IMR-90 (cell line): ENCODE results near the gene ATP5F1B. TPM values are rescaled to one million over a fixed set of nuclear protein-coding genes. Genes with fewer than 3 reads are reported as not detected.

Experiments
- ATAC-seq: fragments of 200-7000 bp; cut with Tn5 transposase; 2 replicates; pipeline ENCODE4 v1.9.1; 2020; ENCODE audit warnings: low read depth, mild to moderate bottlenecking, moderate library complexity
- BruUV-seq: library from RNA; stranded (reverse); fragments of 400-500 nt; replicated peaks from 2 replicates; lab custom pipeline; 2021; lab: Mats Ljungman, UMichigan
- CTCF ChIA-PET: fragments of 300-600 bp; formaldehyde crosslinking; extraction: SDS; loops from one replicate; lab custom pipeline; 2021; ENCODE audit warnings: antibody characterized with exemption; lab: Yijun Ruan, JAX
- POLR2A ChIA-PET: fragments of 300-600 bp; sonication (Branson Sonifier 250); formaldehyde crosslinking; loops from one replicate; lab custom pipeline; 2022; ENCODE audit warnings: antibody characterized with exemption; ENCODE audit not compliant: unreplicated experiment; lab: Charles Lee
- DNase-seq: peaks from one replicate; pipeline ENCODE4 v3.0.0; 2013
- H2AFZ ChIP-seq: replicated peaks from 2 replicates; pipeline ENCODE3; 2013; ENCODE audit warnings: low read length, mild to moderate bottlenecking; ENCODE audit not compliant: poor library complexity
- H2AK5ac ChIP-seq: 2 replicates; pipeline ENCODE4 v1.6.1; 2013; ENCODE audit warnings: low read depth, low read length, inconsistent platforms
- H2AK9ac ChIP-seq: replicated peaks from 2 replicates; pipeline ENCODE3; 2013; ENCODE audit warnings: mild to moderate bottlenecking, low read depth, low read length, moderate library complexity; ENCODE audit not compliant: poor library complexity
- H2BK120ac ChIP-seq: 2 replicates; pipeline ENCODE4 v1.6.1; 2013; ENCODE audit warnings: low read depth, low read length, inconsistent platforms
- H2BK15ac ChIP-seq: 3 replicates; pipeline ENCODE4 v1.6.1; 2013; ENCODE audit warnings: low read depth, low read length, inconsistent platforms
- H2BK20ac ChIP-seq: 2 replicates; pipeline ENCODE4 v1.6.1; 2013; ENCODE audit warnings: low read depth, mild to moderate bottlenecking, inconsistent platforms, low read length, moderate library complexity
- H2BK5ac ChIP-seq: 2 replicates; pipeline ENCODE4 v1.6.1; 2013; ENCODE audit warnings: mild to moderate bottlenecking, low read depth, low read length, inconsistent platforms; ENCODE audit not compliant: poor library complexity, severe bottlenecking
- H3K14ac ChIP-seq: replicated peaks from 2 replicates; pipeline ENCODE4 v1.6.1; 2013; ENCODE audit warnings: low read depth, low read length, inconsistent platforms
- H3K18ac ChIP-seq: 2 replicates; pipeline ENCODE4 v1.6.1; 2013; ENCODE audit warnings: low read depth, low read length, control low read depth
- H3K23ac ChIP-seq: 2 replicates; pipeline ENCODE4 v1.6.1; 2013; ENCODE audit warnings: low read depth, low read length, inconsistent platforms
- H3K27ac ChIP-seq: 2 replicates; pipeline ENCODE4 v1.5.1; 2013; ENCODE audit warnings: mild to moderate bottlenecking, control low read depth, low read length; ENCODE audit not compliant: insufficient read depth
- H3K27me3 ChIP-seq: 2 replicates; pipeline ENCODE4 v1.6.1; 2013; ENCODE audit warnings: low read length; ENCODE audit not compliant: control insufficient read depth, insufficient read depth
- H3K36me3 ChIP-seq: 2 replicates; pipeline ENCODE4 v1.6.1; 2013; ENCODE audit warnings: low read length, mixed read lengths; ENCODE audit not compliant: control insufficient read depth, insufficient read depth
- H3K4ac ChIP-seq: 2 replicates; pipeline ENCODE4 v1.6.1; 2013; ENCODE audit warnings: low read depth, low read length, inconsistent platforms
- H3K4me1 ChIP-seq: 2 replicates; pipeline ENCODE4 v1.6.1; 2013; ENCODE audit warnings: low read length, mixed read lengths; ENCODE audit not compliant: control insufficient read depth, insufficient read depth
- H3K4me2 ChIP-seq: 2 replicates; pipeline ENCODE4 v1.6.1; 2013; ENCODE audit warnings: low read depth, mild to moderate bottlenecking, control low read depth, low read length, moderate library complexity
- H3K4me3 ChIP-seq: 2 replicates; pipeline ENCODE4 v1.5.1; 2013; ENCODE audit warnings: low read depth, mild to moderate bottlenecking, control low read depth, low read length, moderate library complexity; ENCODE audit not compliant: insufficient read depth
- H3K56ac ChIP-seq: 2 replicates; pipeline ENCODE4 v1.6.1; 2013; ENCODE audit warnings: low read length, inconsistent platforms; ENCODE audit not compliant: insufficient read depth; ENCODE audit errors: extremely low read depth
- H3K79me1 ChIP-seq, 2 experiments: 2 replicates each; pipeline ENCODE4 v1.6.1; 2013; ENCODE audit warnings: low read length in 2 of 2, inconsistent platforms in 1 of 2, low read depth in 1 of 2
- H3K9ac ChIP-seq: 2 replicates; pipeline ENCODE4 v1.6.1; 2013; ENCODE audit warnings: low read depth, low read length, control low read depth
- H3K9me1 ChIP-seq: 2 replicates; pipeline ENCODE4 v1.6.1; 2013; ENCODE audit warnings: low read length, inconsistent platforms; ENCODE audit not compliant: insufficient read depth
- H3K9me3 ChIP-seq: 2 replicates; pipeline ENCODE4 v1.6.1; 2013; ENCODE audit warnings: low read length; ENCODE audit not compliant: control insufficient read depth, insufficient read depth
- H4K20me1 ChIP-seq: 2 replicates; pipeline ENCODE4 v1.6.1; 2013; ENCODE audit warnings: low read length, inconsistent platforms; ENCODE audit not compliant: insufficient read depth
- H4K5ac ChIP-seq: 2 replicates; pipeline ENCODE4 v1.6.1; 2013; ENCODE audit warnings: mild to moderate bottlenecking, low read depth, low read length, control low read depth
- H4K8ac ChIP-seq, 2 experiments: 2 replicates each; pipeline ENCODE4 v1.6.1; 2013; ENCODE audit warnings: low read depth in 2 of 2, low read length in 2 of 2, control low read depth in 1 of 2, inconsistent platforms in 1 of 2
- H4K91ac ChIP-seq: 2 replicates; pipeline ENCODE4 v1.6.1; 2013; ENCODE audit warnings: low read depth, low read length, inconsistent platforms; ENCODE audit not compliant: insufficient read depth
- CTCF ChIP-seq: conservative IDR thresholded peaks from 2 replicates; pipeline ENCODE4 v1.5.1; 2012; ENCODE audit warnings: mild to moderate bottlenecking, low read depth, low read length, improper control_type of control experiment
- MXI1 ChIP-seq: IDR thresholded peaks from 2 replicates; pipeline ENCODE4 v1.6.1; 2012; ENCODE audit warnings: low read depth, mild to moderate bottlenecking, low read length, moderate library complexity, borderline replicate concordance
- NFE2L2 ChIP-seq: fragments of 150-350 bp; IDR thresholded peaks from 2 replicates; pipeline ENCODE4 v1.6.1; 2016; ENCODE audit warnings: low read depth, mild to moderate bottlenecking, low read length
- RAD21 ChIP-seq: IDR thresholded peaks from 2 replicates; pipeline ENCODE4 v1.6.1; 2012; ENCODE audit warnings: low read length, improper control_type of control experiment
- WGBS, 2 experiments: methylation state at CpG; one replicate each; pipeline versions ENCODE4 v1.1.5 to v1.1.7; 2013; ENCODE audit warnings: missing lambda C conversion rate in 2 of 2; ENCODE audit not compliant: insufficient read length in 1 of 2; ENCODE audit errors: extremely low coverage in 2 of 2; 5-methylcytosine and 5-hydroxymethylcytosine counted together
- dilution Hi-C: fragments of 300-500 bp; cut with HindIII; formaldehyde crosslinking; loops from one replicate; pipeline ENCODE4 v1.14.3; 2018; ENCODE audit warnings: low sequenced_read_pairs; ENCODE audit not compliant: unreplicated experiment
- in situ Hi-C: fragments of 300-500 bp; cut with MboI; formaldehyde crosslinking; loops from 3 replicates; pipeline ENCODE4 v1.14.3; 2019; ENCODE audit warnings: low sequenced_read_pairs, inconsistent platforms, mixed read lengths
- intact Hi-C: fragments of 100-400 bp; cut with micrococcal nuclease; formaldehyde crosslinking; loops from 2 replicates; pipeline ENCODE4 v1.10.0; 2022
- polyA plus RNA-seq, 3 experiments: library from polyadenylated mRNA; depleted of rRNA; stranded (reverse); fragments of >200 nt; gene quantifications; 2 replicates each; pipeline ENCODE4 v1.2.3, GENCODE V29; 2012; ENCODE audit warnings: low replicate concordance in 1 of 3
- total RNA-seq: library from RNA; depleted of rRNA; stranded (reverse); fragments of >200 nt; gene quantifications from 2 replicates; pipeline ENCODE4 v1.2.3, GENCODE V29; 2012

ATP5F1B gene
- total and polyA plus RNA-seq, 2 of the 4 experiments (the other 2 are of a cell fraction): 812 to 915 TPM

- Histone ChIP-seq H3K18ac (peak overlapping the region; percentile 40), H2AK9ac (peak overlapping the region; percentile 99), H2BK5ac (peak overlapping the region; percentile 71), H3K27me3 (no peaks in the 10 kb centered on the region), H3K14ac (peak overlapping the region; percentile 89), H3K79me1 (peaks cover 11 to 70% of the 10 kb centered on the region in 2 experiments; a peak in 3 of 4 replicates), H3K4me2 (peak overlapping the region; percentile 100), H4K91ac (peak overlapping the region; percentile 67), H3K4me3 (peak overlapping the region; percentile 91), H3K4me1 (peaks cover 14% of the 10 kb centered on the region), H2AK5ac (peak overlapping the region; percentile 55), H3K36me3 (0 out of 2 replicates have a peak, but pooled peaks cover 7% of the 10 kb centered on the region), H3K23ac (peak overlapping the region; percentile 95), H4K8ac (peak overlapping the region in 1 of 2 experiments; percentile 64; a peak in 2 of 4 replicates), H3K27ac (peak overlapping the region; percentile 88), H3K9me3 (no peaks in the 10 kb centered on the region), H4K20me1 (peaks cover 84% of the 10 kb centered on the region), H2AFZ (peak overlapping the region; percentile 79), H2BK20ac (0 out of 2 replicates have a peak overlapping the region, but pooled peaks have one; percentile 8), H3K56ac (peak overlapping the region; percentile 76), H2BK15ac (no peak overlapping the region), H4K5ac (peak overlapping the region; percentile 59), H2BK120ac (peak overlapping the region; percentile 55), H3K9ac (peak overlapping the region; percentile 90), H3K9me1 (peaks cover 19% of the 10 kb centered on the region), H3K4ac (peak overlapping the region; percentile 86)
- 0% methylated on average over 4 of the region's 18 CpGs; no CpG with 5 or more reads in 1 of the 2 experiments for WGBS, 2 experiments
- in situ Hi-C loops (no loop called here), dilution Hi-C loops (no loop called here), intact Hi-C loops (loop anchor here (2.0 kb wide), 1 partner anchor 96 kb away; the partner anchor contains the start of gene NACA)
- ATAC-seq: peak; percentile 11; the same call in 1 of the 2 replicates
- ChIA-PET CTCF (interaction anchor here (0.6 to 2.2 kb wide), 3 partner anchors 8 to 373 kb away, joined by 4 to 16 read pairs (median 7); no protein-coding TSS in a partner anchor), POLR2A (interaction anchor here (0.5 to 2.0 kb wide), 6 partner anchors 8 to 380 kb away, joined by 3 to 6 read pairs (median 4); partner anchors contain the start of gene NACA)
- TF ChIP-seq CTCF (no peak), MXI1 (peak; percentile 90), NFE2L2 (no peak), RAD21 (no peak)
- no TSS peak for BruUV-seq
- peak; percentile 74 for DNase-seq
These were observed 16.9 kb downstream of the ATP5F1B start for GRCh38 chr12:56628671-56629458.
